ENCODE data around the gene ZER1. TPM values are rescaled to one million over a fixed set of nuclear protein-coding genes. Genes with fewer than 3 reads are reported as not detected.
"Not testable (repeated sequence)": the region's sequence is repeated elsewhere in the genome, so short reads cannot be mapped to it uniquely, and the experiment has no call there.

ZER1 gene
- total RNA-seq, 4 donors from 2014 or later: 63.6 to 115 (median 105) TPM

- no peak for TF ChIP-seq CTCF (IDR thresholded peaks at IDR 0.05 in 4 of 5, conservative IDR thresholded peaks at IDR 0.05 in 1 of 5)
- TF ChIP-seq POLR2A (IDR thresholded peaks at IDR 0.05): no peak
- in situ Hi-C loops (cut with MboI; ENCODE audit: low sequenced_read_pairs in 4 of 4): no loop called here
Measured at GRCh38 chr9:128802482-128802881, 30.8 kb upstream of the ZER1 start.

DNA sequence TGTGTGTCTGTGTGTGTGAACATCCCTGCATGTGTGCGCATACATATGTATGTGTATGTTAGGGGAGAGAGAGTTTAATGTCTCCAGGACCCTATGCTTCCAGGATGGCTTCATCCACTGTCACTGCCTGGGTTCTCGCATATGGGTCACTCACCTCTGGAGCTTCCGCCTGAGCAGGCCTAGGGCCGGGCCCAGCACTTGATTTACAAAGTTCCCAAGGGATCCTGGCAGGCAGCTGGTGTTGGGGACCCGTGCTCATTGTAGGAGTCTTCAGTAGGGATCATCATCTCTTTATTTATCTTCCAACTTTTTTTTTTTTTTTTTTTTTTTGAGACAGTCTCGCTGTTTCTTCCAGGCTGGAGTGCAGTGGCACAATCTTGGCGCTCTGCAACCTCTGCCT, 28.3 kb upstream of the ZER1 start:
- no peak overlapping the region for H3K4me3 ChIP-seq
- H3K27ac ChIP-seq: no peak overlapping the region
- TF ChIP-seq CTCF (IDR thresholded peaks at IDR 0.05 in 4 of 5, conservative IDR thresholded peaks at IDR 0.05 in 1 of 5): no peak
- DNase-seq (no peak), ATAC-seq (no peak)
- no peaks in the 10 kb centered on the region for H3K4me1 ChIP-seq
- H3K27me3 ChIP-seq: no peaks in the 10 kb centered on the region
- in situ Hi-C loops (cut with MboI; ENCODE audit: low sequenced_read_pairs in 4 of 4): no loop called here
- intact Hi-C loops (cut with DNase I; ENCODE audit: low total_unique reads): no loop called here
- peaks cover 0 to 69% of the 10 kb centered on the region in 2 donors for H3K36me3 ChIP-seq
- H3K9me3 ChIP-seq: no peaks in the 10 kb centered on the region

More at GRCh38 chr9:128802482-128802881, 30.8 kb upstream of the ZER1 start:
- Histone ChIP-seq H3K27ac (no peak overlapping the region), H3K4me3 (no peak overlapping the region), H3K36me3 (peaks cover 0 to 83% of the 10 kb centered on the region in 2 donors), H3K9me3 (no peaks in the 10 kb centered on the region), H3K27me3 (no peaks in the 10 kb centered on the region), H3K4me1 (no peaks in the 10 kb centered on the region)
- ATAC-seq: no peak
- DNase-seq: no peak
- intact Hi-C loops (cut with DNase I; ENCODE audit: low total_unique reads): no loop called here

GRCh38 chr9:128798896-128799295, 27.2 kb upstream of the ZER1 start:
- Histone ChIP-seq H3K4me3 (no peak overlapping the region), H3K4me1 (no peaks in the 10 kb centered on the region), H3K36me3 (peaks cover 0 to 69% of the 10 kb centered on the region in 2 donors), H3K27ac (no peak overlapping the region), H3K27me3 (no peaks in the 10 kb centered on the region), H3K9me3 (no peaks in the 10 kb centered on the region)
- ATAC-seq (no peak), DNase-seq (no peak)
- TF ChIP-seq CTCF (IDR thresholded peaks at IDR 0.05 in 4 of 5, conservative IDR thresholded peaks at IDR 0.05 in 1 of 5) (no peak), POLR2A (IDR thresholded peaks at IDR 0.05) (no peak)
- intact Hi-C loops (cut with DNase I; ENCODE audit: low total_unique reads): no loop called here
- in situ Hi-C loops (cut with MboI; ENCODE audit: low sequenced_read_pairs in 4 of 4): no loop called here

DNA sequence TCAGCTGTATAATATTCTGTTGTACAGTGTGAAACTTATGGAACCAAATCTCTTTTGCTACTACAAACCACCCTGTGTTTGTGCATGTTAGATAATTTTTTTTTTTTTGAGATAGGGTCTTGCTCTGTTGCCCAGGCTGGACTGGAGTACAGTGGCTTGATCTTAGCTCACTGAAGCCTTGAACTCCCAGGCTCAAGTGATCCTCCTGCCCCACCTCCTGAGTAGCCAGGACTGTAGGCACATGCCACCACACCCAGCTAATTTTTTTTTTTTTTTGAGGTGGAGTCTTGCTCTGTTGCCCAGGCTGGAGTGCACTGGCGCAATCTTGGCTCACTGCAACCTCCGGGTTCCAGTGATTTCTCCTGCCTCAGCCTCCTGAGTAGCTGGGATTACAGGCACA, 23.2 kb upstream of the ZER1 start:
- H3K9me3 ChIP-seq; H3K27ac ChIP-seq; H3K4me1 ChIP-seq; in situ Hi-C loops (cut with MboI; ENCODE audit: low sequenced_read_pairs in 4 of 4); H3K27me3 ChIP-seq; intact Hi-C loops (cut with DNase I; ENCODE audit: low total_unique reads); H3K4me3 ChIP-seq; DNase-seq; ATAC-seq: not testable (repeated sequence)
- H3K36me3 ChIP-seq: peaks cover 0 to 75% of the 10 kb centered on the region in 2 donors

GRCh38 chr9:128792978-128793686, 21.4 kb upstream of the ZER1 start:
- Histone ChIP-seq H3K4me1 (peaks cover 5 to 7% of the 10 kb centered on the region in 2 donors), H3K27me3 (no peaks in the 10 kb centered on the region), H3K9me3 (no peaks in the 10 kb centered on the region), H3K27ac (no peak overlapping the region), H3K36me3 (peaks cover 0 to 61% of the 10 kb centered on the region in 2 donors), H3K4me3 (no peak overlapping the region)
- TF ChIP-seq POLR2A (IDR thresholded peaks at IDR 0.05) (no peak), CTCF (IDR thresholded peaks at IDR 0.05 in 4 of 5, conservative IDR thresholded peaks at IDR 0.05 in 1 of 5) (no peak)
- intact Hi-C loops (cut with DNase I; ENCODE audit: low total_unique reads) (no loop called here), in situ Hi-C loops (cut with MboI; ENCODE audit: low sequenced_read_pairs in 4 of 4) (no loop called here)
- no peak for DNase-seq
- no peak for ATAC-seq

All from gastrocnemius medialis (tissue), 4 donors.